Parathyroid adenoma (tissue), 2 donors: ENCODE results near the gene TC2N.

Source experiments
- H2AFZ ChIP-seq: fragments of 300-600 bp; sonication (generic); one replicate; pipeline ENCODE4 v1.7.0; 2017; ENCODE audit warnings: antibody characterized with exemption, mild to moderate bottlenecking
- H3K27ac ChIP-seq: fragments of 300-600 bp; sonication (generic); one replicate; pipeline ENCODE4 v1.7.0; 2017
- H3K27me3 ChIP-seq: fragments of 300-600 bp; sonication (generic); one replicate; pipeline ENCODE4 v1.7.0; 2017; ENCODE audit warnings: low read length; ENCODE audit not compliant: control insufficient read depth, insufficient read depth
- H3K36me3 ChIP-seq: fragments of 300-600 bp; sonication (generic); one replicate; pipeline ENCODE4 v1.7.0; 2017; ENCODE audit warnings: low read length; ENCODE audit not compliant: control insufficient read depth, insufficient read depth
- H3K4me1 ChIP-seq: fragments of 300-600 bp; sonication (generic); one replicate; pipeline ENCODE4 v1.7.0; 2017; ENCODE audit warnings: control low read depth
- H3K4me2 ChIP-seq: fragments of 300-600 bp; sonication (generic); one replicate; pipeline ENCODE4 v1.7.0; 2017; ENCODE audit warnings: low read length
- H3K4me3 ChIP-seq: fragments of 300-600 bp; sonication (generic); one replicate; pipeline ENCODE4 v1.7.0; 2017; ENCODE audit warnings: low read depth, low read length
- H3K79me2 ChIP-seq: fragments of 300-600 bp; sonication (generic); one replicate; pipeline ENCODE4 v1.7.0; 2017; ENCODE audit warnings: control low read depth
- H3K9ac ChIP-seq: fragments of 300-600 bp; sonication (generic); one replicate; pipeline ENCODE4 v1.7.0; 2017; ENCODE audit warnings: mild to moderate bottlenecking
- H3K9me3 ChIP-seq: fragments of 300-600 bp; sonication (generic); one replicate; pipeline ENCODE4 v1.7.0; 2017; ENCODE audit warnings: low read length; ENCODE audit not compliant: control insufficient read depth
- CTCF ChIP-seq: fragments of 300-600 bp; sonication (generic); IDR thresholded peaks from one replicate; pipeline ENCODE4 v1.7.0; 2017; ENCODE audit warnings: antibody characterized with exemption, mild to moderate bottlenecking
- donor health status: primary hyperparathyroidism.

The TC2N gene

GRCh38 chr14:91904956-91905645 is 37.8 kb upstream of the TC2N start:
- no peaks in the 10 kb centered on the region for H3K4me1 ChIP-seq

GRCh38 chr14:91904483-91904882 is 37.1 kb upstream of the TC2N start:
- Histone ChIP-seq H3K9ac (no peak overlapping the region), H3K36me3 (no peaks in the 10 kb centered on the region), H2AFZ (no peak overlapping the region), H3K4me1 (peaks cover under 1% of the 10 kb centered on the region), H3K79me2 (no peaks in the 10 kb centered on the region), H3K4me3 (no peak overlapping the region), H3K9me3 (no peaks in the 10 kb centered on the region), H3K27ac (no peak overlapping the region), H3K4me2 (no peak overlapping the region), H3K27me3 (no peaks in the 10 kb centered on the region)
- TF ChIP-seq CTCF, result no peak

More at GRCh38 chr14:91904956-91905645, 37.8 kb upstream of the TC2N start:
- Histone ChIP-seq H2AFZ (no peak overlapping the region), H3K9ac (no peak overlapping the region), H3K79me2 (no peaks in the 10 kb centered on the region), H3K36me3 (no peaks in the 10 kb centered on the region), H3K27ac (no peak overlapping the region), H3K27me3 (no peaks in the 10 kb centered on the region), H3K9me3 (no peaks in the 10 kb centered on the region), H3K4me2 (no peak overlapping the region), H3K4me3 (no peak overlapping the region)
- no peak for TF ChIP-seq CTCF

GRCh38 chr14:91903070-91903469 is 35.7 kb upstream of the TC2N start:
- H3K4me1 ChIP-seq, result peaks cover 7% of the 10 kb centered on the region
- no peak overlapping the region for H3K9ac ChIP-seq
- no peaks in the 10 kb centered on the region for H3K27me3 ChIP-seq
- no peak overlapping the region for H3K4me3 ChIP-seq
- H3K4me2 ChIP-seq, result no peak overlapping the region
- TF ChIP-seq CTCF, result no peak
- no peak overlapping the region for H2AFZ ChIP-seq
- H3K27ac ChIP-seq, result no peak overlapping the region
- H3K36me3 ChIP-seq, result no peaks in the 10 kb centered on the region
- H3K9me3 ChIP-seq, result no peaks in the 10 kb centered on the region
- H3K79me2 ChIP-seq, result no peaks in the 10 kb centered on the region

GRCh38 chr14:91902336-91902735 is 35.0 kb upstream of the TC2N start:
- H3K36me3 ChIP-seq, result no peaks in the 10 kb centered on the region
- no peak overlapping the region for H3K9ac ChIP-seq
- H3K27me3 ChIP-seq, result no peaks in the 10 kb centered on the region
- no peak overlapping the region for H3K4me3 ChIP-seq
- no peak overlapping the region for H3K27ac ChIP-seq
- H3K4me2 ChIP-seq, result no peak overlapping the region
- no peak overlapping the region for H2AFZ ChIP-seq
- no peak for TF ChIP-seq CTCF
- no peaks in the 10 kb centered on the region for H3K79me2 ChIP-seq
- no peaks in the 10 kb centered on the region for H3K9me3 ChIP-seq
- H3K4me1 ChIP-seq, result peaks cover 10% of the 10 kb centered on the region
